COR-L47 (cell line): ENCODE data around the gene PRKAB2.
"Not testable (repeated sequence)": the region's sequence is repeated elsewhere in the genome, so short reads cannot be mapped to it uniquely, and the experiment has no call there.

Source experiments
- DNase-seq: peaks from one replicate; lab custom pipeline; 2025; lab: John Stamatoyannopoulos, UW

Gene PRKAB2

GRCh38 chr1:147172168-147173016 lies at the start of gene PRKAB2:
Gene PRKAB2 (minus strand): TSS chr1:147172470. CDS start chr1:147172144, 326 bp downstream.
- peak; percentile 94 for DNase-seq

GRCh38 chr1:147218606-147219005 lies 46.3 kb upstream of the PRKAB2 start:
- no peak for DNase-seq

DNA sequence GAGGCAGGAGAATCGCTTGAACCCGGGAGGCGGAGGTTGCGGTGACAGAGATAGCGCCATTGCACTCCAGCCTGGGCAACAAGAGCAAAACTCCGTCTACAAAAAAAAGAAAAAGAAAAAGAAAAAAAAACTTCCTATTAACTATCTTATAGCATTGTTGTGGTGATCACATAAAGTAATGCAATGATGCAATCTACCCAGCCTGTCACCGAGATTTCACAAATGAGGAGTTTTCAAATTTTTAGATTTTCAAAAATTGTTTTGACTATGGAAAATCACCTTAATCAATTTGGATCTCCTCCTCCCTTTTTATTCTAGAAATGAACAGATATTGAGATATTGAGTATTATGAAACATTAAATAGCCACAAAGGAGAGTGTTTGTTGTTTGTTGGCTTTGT lies 44.9 kb upstream of the PRKAB2 start:
- no peak for DNase-seq

DNA sequence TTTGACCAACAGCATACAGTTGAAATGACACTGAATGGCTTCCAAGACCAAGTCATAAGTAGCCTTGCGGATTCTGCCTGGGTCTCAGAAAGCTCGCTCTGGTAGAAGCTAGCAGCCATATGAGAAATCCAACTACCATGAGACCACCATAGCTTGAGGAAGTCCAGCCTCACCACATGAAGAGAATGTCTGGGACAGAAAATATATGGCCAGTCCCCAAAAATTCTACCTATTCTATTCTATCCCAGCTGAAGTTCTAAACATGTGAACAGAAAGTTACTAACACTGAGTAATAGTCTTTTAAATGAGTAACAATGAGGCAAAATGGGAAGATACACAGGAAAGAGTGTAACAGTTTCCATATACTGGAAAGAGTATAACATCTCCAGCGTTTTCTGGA lies 43.9 kb upstream of the PRKAB2 start:
- no peak for DNase-seq

- no peak for DNase-seq
These were observed 43.3 kb upstream of the PRKAB2 start for GRCh38 chr1:147215540-147215916.

DNA sequence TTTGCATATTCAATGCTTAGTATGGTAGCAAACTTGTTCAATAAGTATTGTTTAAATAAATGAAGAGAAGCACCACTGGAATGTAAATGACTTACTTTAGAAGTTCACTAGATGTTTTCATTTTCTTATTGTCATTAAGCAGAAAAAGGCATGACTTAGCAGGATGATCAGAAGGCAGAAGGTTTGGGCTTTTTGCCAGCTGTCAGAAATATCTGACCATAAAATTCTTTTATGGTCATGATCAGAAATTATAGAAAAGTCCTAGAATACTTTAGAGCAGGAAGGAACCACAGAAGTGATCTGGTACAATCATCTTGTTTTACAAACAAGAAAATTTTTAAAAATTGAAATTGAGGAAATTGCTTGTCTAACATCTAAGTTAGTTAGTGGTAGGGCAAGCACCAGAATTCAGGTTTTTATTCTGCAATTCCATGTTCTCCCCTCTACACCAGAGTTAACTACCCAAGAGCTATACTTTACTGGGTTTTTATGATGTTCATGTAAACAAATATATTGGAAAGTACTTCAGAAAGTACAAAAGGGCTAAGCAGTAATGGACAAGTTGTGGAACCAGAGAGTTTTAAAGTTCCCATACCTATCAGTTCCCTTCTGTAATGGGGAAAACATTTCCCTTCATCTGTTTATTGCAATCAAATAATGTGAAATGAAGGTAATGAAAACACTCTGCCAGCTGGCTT lies 42.7 kb upstream of the PRKAB2 start:
- DNase-seq, result no peak

GRCh38 chr1:147214325-147214724 lies 42.1 kb upstream of the PRKAB2 start:
- no peak for DNase-seq

DNA sequence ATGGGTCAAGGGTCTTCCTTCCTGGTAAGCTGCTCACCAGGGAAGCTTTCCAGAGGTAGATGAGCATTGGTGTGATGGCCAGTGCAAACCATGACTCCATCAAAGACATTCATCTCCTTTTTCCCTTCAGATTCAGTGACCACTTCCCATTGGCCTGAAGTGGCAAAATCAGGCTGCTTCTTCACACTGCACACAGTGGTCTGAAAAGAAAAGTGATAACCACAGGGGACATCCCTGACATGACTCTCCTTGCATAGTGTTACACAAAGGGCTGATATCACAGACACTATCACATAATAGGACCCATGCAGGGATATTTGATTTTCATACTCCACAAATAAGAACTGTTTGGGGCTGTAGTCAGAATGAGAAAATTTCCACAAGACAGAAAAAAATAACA lies 41.0 kb upstream of the PRKAB2 start:
- no peak for DNase-seq

DNA sequence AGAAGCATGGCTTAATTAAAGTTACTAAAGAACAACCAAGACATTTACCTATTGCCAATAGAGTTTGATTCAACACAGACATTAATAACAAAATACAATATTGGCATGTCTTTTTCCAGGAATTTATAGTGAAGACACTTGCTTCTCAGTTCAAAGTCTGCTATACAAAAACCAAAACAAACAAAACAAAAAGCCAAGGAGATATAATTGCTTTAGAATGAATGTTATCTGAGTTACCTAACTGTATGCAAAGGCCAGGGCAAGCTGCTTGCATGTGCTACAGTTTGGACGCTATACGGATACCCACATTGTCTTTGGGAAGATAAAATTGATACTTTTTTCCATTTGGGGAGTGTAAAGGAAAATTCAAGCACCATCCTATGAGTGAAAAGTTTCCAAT lies 39.3 kb upstream of the PRKAB2 start:
- no peak for DNase-seq

DNA sequence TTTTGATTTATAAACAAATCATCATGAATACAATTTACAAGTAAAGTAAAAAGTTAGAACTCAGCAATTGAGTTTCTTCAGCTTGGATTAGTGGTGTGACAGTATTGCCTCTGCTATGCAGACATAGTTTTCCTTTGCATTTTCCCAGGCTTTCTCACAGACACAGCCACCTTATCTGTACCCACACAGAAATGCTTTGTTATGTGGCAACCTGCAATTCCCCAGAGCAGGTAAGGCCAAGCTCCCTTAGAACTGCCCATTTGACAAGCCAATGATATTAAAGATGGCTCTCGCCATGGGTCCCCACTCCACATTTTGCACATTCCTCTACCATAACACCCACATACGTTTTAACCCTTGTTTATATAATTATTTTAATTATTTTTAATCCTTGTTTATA lies 38.7 kb upstream of the PRKAB2 start:
- no peak for DNase-seq

GRCh38 chr1:147209825-147210821 lies 37.9 kb upstream of the PRKAB2 start:
- DNase-seq, result no peak

DNA sequence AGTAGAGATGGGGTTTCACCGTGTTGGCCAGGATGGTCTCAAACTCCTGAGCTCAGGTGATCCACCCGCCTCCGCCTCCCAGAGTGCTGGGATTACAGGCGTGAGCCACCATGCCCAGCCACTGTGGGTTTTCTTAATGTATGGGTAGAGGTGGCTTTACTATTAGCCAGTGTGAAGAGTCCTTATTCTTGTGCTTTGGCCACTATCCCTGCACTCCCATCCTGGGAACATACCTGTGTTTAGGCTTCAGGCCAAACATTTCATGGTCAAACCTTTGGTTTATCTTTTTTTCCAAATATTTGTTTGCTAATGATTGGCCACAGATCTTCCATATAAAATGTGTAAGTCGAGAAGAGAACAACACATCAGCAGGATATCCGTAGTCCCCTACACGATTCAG lies 36.3 kb upstream of the PRKAB2 start:
- no peak for DNase-seq

DNA sequence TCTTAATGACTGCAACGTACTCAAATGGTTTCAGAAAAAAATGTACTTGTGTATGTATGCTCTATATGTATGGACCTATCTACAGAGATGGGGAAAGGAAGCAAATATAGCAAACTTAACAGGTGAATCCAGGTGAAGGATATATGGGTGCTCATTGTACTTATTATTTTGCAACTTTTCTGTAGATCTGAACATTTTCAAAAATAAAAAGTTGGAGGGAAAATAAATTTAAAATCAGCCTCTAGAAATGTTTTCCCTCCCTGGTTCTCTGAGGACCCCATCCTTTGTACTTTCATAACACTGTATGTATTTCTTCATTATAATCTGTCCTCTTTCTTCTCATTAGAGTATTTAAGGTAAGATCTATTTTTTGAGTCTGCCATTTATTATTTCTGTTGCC lies 34.9 kb upstream of the PRKAB2 start:
- DNase-seq, result no peak

GRCh38 chr1:147204080-147204479 lies 31.8 kb upstream of the PRKAB2 start:
- no peak for DNase-seq

DNA sequence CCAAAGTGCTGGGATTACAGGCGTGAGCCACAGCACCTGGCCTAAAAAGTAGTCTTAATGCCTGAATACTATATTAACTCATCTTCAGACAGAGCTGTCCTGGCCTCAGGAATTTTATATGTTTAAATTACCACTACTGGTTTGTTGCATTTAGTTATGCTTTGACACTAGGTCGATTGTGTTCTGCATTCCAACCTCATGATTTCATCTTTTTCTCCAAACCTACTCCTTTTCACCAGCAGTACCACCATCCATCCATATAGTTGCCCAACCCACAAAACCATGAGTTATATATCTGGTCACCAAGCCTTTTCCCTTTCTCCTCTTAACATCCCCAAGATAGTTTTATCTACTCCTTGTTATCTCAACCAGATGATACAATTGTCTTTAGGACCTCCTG lies 30.3 kb upstream of the PRKAB2 start:
- DNase-seq, result no peak

GRCh38 chr1:147201786-147202185 lies 29.5 kb upstream of the PRKAB2 start:
- DNase-seq, result no peak

- DNase-seq, result no peak
These were observed 29.0 kb upstream of the PRKAB2 start for GRCh38 chr1:147201276-147201675.

DNA sequence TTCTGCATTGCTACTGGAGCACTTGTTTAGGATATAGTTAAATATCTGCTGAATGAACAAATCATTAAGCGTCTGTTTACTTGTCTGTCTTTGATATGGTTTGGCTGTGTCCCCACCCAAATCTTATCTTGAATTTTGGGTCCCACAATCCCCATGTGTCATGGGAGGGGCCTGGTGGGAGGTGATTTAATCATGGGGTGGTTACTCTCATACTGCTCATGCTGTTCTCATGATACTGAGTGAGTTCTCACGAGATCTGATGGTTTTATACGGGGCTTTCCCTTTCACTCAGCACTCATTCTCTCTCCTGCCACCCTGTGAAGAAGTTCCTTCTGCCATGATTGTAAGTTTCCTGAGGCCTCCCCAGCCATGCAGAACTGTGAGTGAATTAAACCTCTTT lies 25.1 kb upstream of the PRKAB2 start:
- DNase-seq, result not testable (repeated sequence)

- no peak for DNase-seq
These were observed 17.2 kb upstream of the PRKAB2 start for GRCh38 chr1:147189514-147189913.

DNA sequence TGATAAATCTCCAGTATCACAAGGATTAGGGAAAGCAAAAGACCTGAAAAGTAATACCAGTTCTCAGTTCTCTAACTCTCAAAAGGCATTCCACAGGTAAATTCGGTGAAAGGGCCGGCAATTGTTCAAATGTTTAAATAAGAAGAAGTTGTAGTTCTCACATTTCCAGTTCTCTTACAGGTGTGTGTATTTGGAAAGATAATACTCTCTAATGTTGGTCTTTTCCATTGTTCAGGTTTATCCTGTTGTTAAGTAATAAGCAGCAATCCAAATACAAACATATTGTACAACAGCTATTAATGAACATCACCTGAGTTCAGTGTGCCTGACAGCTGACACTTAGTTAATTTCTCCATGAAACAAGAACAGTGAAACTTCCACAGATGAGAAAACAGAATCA lies 13.2 kb upstream of the PRKAB2 start:
- DNase-seq, result peak; percentile 45

- DNase-seq, result no peak
These were observed 5.5 kb upstream of the PRKAB2 start for GRCh38 chr1:147177611-147178380.
